Panc1 (cell line): ENCODE results near the gene PRRT1. TPM values are rescaled to one million over a fixed set of nuclear protein-coding genes. Genes with fewer than 3 reads are reported as not detected.
"Not testable (repeated sequence)": the region's sequence is repeated elsewhere in the genome, so short reads cannot be mapped to it uniquely, and the experiment has no call there.

Experiments used
- ATAC-seq: fragments of 200-7000 bp; cut with Tn5 transposase; 2 replicates; pipeline ENCODE4 v1.9.1; 2020; ENCODE audit warnings: mild to moderate bottlenecking, moderate library complexity
- BruUV-seq: library from RNA; stranded (reverse); fragments of 400-500 nt; replicated peaks from 2 replicates; lab custom pipeline; 2021; lab: Mats Ljungman, UMichigan
- CTCF ChIA-PET: fragments of 300-600 bp; sonication (Branson Sonifier 250); formaldehyde crosslinking; loops from one replicate; lab custom pipeline; 2022; ENCODE audit warnings: antibody characterized with exemption; lab: Charles Lee
- POLR2A ChIA-PET: fragments of 300-600 bp; sonication (Branson Sonifier 250); formaldehyde crosslinking; loops from one replicate; lab custom pipeline; 2022; ENCODE audit warnings: antibody characterized with exemption; lab: Charles Lee
- DNase-seq: peaks from one replicate; pipeline ENCODE4 v3.0.0-alpha.2; 2010; ENCODE audit warnings: low read depth, low spot score
- H3K27ac ChIP-seq: 2 replicates; pipeline ENCODE4 v1.5.1; 2011; ENCODE audit warnings: mild to moderate bottlenecking, low read length, inconsistent platforms
- H3K27me3 ChIP-seq: fragments of 200-500 bp; sonication (Bioruptor generic); 2 replicates; pipeline ENCODE4 v1.6.0; 2014; ENCODE audit warnings: low read length, inconsistent platforms; ENCODE audit not compliant: control insufficient read depth, insufficient read depth
- H3K36me3 ChIP-seq: fragments of 200-500 bp; sonication (Bioruptor generic); 2 replicates; pipeline ENCODE4 v1.5.1; 2014; ENCODE audit warnings: inconsistent platforms, mild to moderate bottlenecking, low read length, moderate library complexity; ENCODE audit not compliant: control insufficient read depth, insufficient read depth
- H3K4me1 ChIP-seq: 2 replicates; pipeline ENCODE4 v1.5.1; 2011; ENCODE audit warnings: inconsistent platforms, mild to moderate bottlenecking, low read length, moderate library complexity; ENCODE audit not compliant: control insufficient read depth, insufficient read depth
- H3K4me3 ChIP-seq, 2 experiments: 2 replicates each; pipeline ENCODE4 v1.5.1; 2011 to 2012; ENCODE audit warnings: low read depth in 2 of 2, low read length in 2 of 2, mild to moderate bottlenecking in 2 of 2, inconsistent platforms in 1 of 2, moderate library complexity in 1 of 2
- H3K9me3 ChIP-seq: fragments of 200-500 bp; sonication (Bioruptor generic); 2 replicates; pipeline ENCODE4 v1.5.1; 2014; ENCODE audit warnings: low read depth, mild to moderate bottlenecking, inconsistent platforms, low read length, moderate library complexity; ENCODE audit not compliant: control insufficient read depth, insufficient read depth
- CTCF ChIP-seq: fragments of 450-650 bp; IDR thresholded peaks from 2 replicates; pipeline ENCODE4 v1.5.1; 2017; ENCODE audit warnings: mild to moderate bottlenecking
- POLR2AphosphoS5 ChIP-seq: IDR thresholded peaks from 2 replicates; pipeline ENCODE4 v1.6.1; 2012; ENCODE audit warnings: mild to moderate bottlenecking, low read depth, low read length, moderate library complexity
- REST ChIP-seq, 2 experiments: IDR thresholded peaks; 2 replicates each; pipeline ENCODE4 v1.6.1; 2011 to 2012; ENCODE audit warnings: low read depth in 2 of 2, control low read depth in 1 of 2, low read length in 1 of 2, mild to moderate bottlenecking in 1 of 2, moderate library complexity in 1 of 2; ENCODE audit not compliant: insufficient read depth in 1 of 2
- SIN3A ChIP-seq: IDR thresholded peaks from 2 replicates; pipeline ENCODE4 v1.6.1; 2012; ENCODE audit warnings: low read depth, mild to moderate bottlenecking, low read length, moderate library complexity, borderline replicate concordance; ENCODE audit not compliant: insufficient read depth
- TCF7L2 ChIP-seq: IDR thresholded peaks from 2 replicates; pipeline ENCODE4 v1.6.1; 2011; ENCODE audit warnings: mild to moderate bottlenecking, low read depth, low read length, inconsistent platforms
- in situ Hi-C: cut with HindIII; loops from 2 replicates; pipeline ENCODE4 v1.10.0; 2016; ENCODE audit warnings: low sequenced_read_pairs, low pct_unique_long_range_greater_than_20kb
- intact Hi-C: fragments of 100-400 bp; cut with micrococcal nuclease; formaldehyde crosslinking; loops from one replicate; pipeline ENCODE4 v1.10.0; 2022; ENCODE audit not compliant: unreplicated experiment
- total RNA-seq: library from RNA; stranded (reverse); gene quantifications from one replicate; pipeline ENCODE4 v1.2.1, GENCODE V29; 2021; ENCODE audit not compliant: unreplicated experiment

The PRRT1 gene
- total RNA-seq, 1 experiment from 2014 or later: 1.3 TPM

- Histone ChIP-seq H3K4me3 (peak overlapping the region; percentile 42 to 74), H3K27ac (peak overlapping the region; percentile 73), H3K4me1 (peaks cover 33% of the 10 kb centered on the region), H3K9me3 (no peaks in the 10 kb centered on the region), H3K27me3 (no peaks in the 10 kb centered on the region), H3K36me3 (no peaks in the 10 kb centered on the region; the same call in 1 of the 2 replicates)
- no TSS peak for BruUV-seq
- ATAC-seq: no peak
- DNase-seq: no peak
- intact Hi-C loops (no loop called here), in situ Hi-C loops (no loop called here)
- POLR2A ChIA-PET: no interaction called here
- CTCF ChIA-PET: no interaction called here
- TF ChIP-seq TCF7L2 (no peak), REST (IDR thresholded peaks at IDR 0.05; ENCODE audit: insufficient read depth in 1 of 2, low read depth in 2 of 2, low read length in 1 of 2) (no peak), POLR2AphosphoS5 (no peak), CTCF (no peak), SIN3A (no peak)
Observed at GRCh38 chr6:32188381-32189068, 36.8 kb upstream of the PRRT1 start.

GRCh38 chr6:32187725-32188380 lies 36.1 kb upstream of the PRRT1 start:
- DNase-seq, BruUV-seq, in situ Hi-C loops, POLR2A ChIA-PET, H3K36me3 ChIP-seq, H3K9me3 ChIP-seq, H3K27ac ChIP-seq, H3K27me3 ChIP-seq, ATAC-seq, CTCF ChIA-PET, H3K4me3 ChIP-seq, intact Hi-C loops: not testable (repeated sequence)
- peaks cover 32% of the 10 kb centered on the region for H3K4me1 ChIP-seq
